ENCODE results near the gene STK24.

GRCh38 chr13:98533912-98534311 is 43.0 kb downstream of the STK24 start:
- TF ChIP-seq PBX3 (IDR thresholded peaks at IDR 0.05) (no peak), FOXM1 (IDR thresholded peaks at IDR 0.05; ENCODE audit: low read depth) (no peak), TEAD4 (IDR thresholded peaks at IDR 0.05; ENCODE audit: borderline replicate concordance, insufficient read depth) (no peak), CTCF (IDR thresholded peaks at IDR 0.05) (no peak), JUND (IDR thresholded peaks at IDR 0.05) (no peak), REST (IDR thresholded peaks at IDR 0.05; ENCODE audit: low read depth, low read length) (no peak), YY1 (IDR thresholded peaks at IDR 0.05; ENCODE audit: low read depth) (no peak)
